Suprapubic skin (tissue), 4 donors: ENCODE measurements around the gene NF1.

Source experiments
- POLR2A ChIP-seq, 2 donors: fragments of 450-650 bp; IDR thresholded peaks; one replicate each; pipeline ENCODE4 v1.6.1; 2017; ENCODE audit warnings: antibody characterized with exemption in 2 of 2, mild to moderate bottlenecking in 2 of 2, moderate library complexity in 2 of 2
- POLR2AphosphoS5 ChIP-seq, 3 donors: sonication (generic); formaldehyde crosslinking; IDR thresholded peaks; one replicate each; pipeline ENCODE4 v1.6.1; 2017; ENCODE audit warnings: antibody characterized with exemption in 3 of 3
- TF ChIP-seq, protein P1 (sequence below), 2 donors: fragments of 200-600 bp in 1 of 2; fragments of 450-650 bp in 1 of 2; sonication (generic) in 1 of 2; IDR thresholded peaks; one replicate each; pipeline ENCODE4 v1.5.1; 2016 to 2019; ENCODE audit warnings: antibody characterized with exemption in 2 of 2, mild to moderate bottlenecking in 1 of 2, moderate library complexity in 1 of 2

DNA sequence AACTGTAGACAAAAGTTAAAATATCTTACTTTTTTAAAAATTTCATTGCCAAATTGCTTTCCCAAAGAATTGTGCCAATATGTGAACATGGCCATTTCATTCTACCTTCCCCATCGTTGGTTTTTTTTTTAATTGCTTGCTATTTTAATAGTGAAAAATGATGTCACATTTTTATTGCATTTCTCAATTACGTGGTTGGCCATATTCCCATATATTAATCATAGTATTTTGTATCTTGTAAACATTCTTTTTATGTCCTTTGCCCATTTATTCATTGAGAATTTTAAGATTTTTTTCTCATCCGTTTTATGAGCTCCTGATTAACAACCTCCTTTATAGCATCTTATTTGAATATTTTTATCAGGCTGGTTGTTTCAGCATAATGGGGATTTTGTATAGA lies 195.0 kb downstream of the NF1 start:
- TF ChIP-seq POLR2A (IDR thresholded peaks at IDR 0.05) (no peak), POLR2AphosphoS5 (IDR thresholded peaks at IDR 0.05) (no peak)
- TF ChIP-seq, protein P1, sequence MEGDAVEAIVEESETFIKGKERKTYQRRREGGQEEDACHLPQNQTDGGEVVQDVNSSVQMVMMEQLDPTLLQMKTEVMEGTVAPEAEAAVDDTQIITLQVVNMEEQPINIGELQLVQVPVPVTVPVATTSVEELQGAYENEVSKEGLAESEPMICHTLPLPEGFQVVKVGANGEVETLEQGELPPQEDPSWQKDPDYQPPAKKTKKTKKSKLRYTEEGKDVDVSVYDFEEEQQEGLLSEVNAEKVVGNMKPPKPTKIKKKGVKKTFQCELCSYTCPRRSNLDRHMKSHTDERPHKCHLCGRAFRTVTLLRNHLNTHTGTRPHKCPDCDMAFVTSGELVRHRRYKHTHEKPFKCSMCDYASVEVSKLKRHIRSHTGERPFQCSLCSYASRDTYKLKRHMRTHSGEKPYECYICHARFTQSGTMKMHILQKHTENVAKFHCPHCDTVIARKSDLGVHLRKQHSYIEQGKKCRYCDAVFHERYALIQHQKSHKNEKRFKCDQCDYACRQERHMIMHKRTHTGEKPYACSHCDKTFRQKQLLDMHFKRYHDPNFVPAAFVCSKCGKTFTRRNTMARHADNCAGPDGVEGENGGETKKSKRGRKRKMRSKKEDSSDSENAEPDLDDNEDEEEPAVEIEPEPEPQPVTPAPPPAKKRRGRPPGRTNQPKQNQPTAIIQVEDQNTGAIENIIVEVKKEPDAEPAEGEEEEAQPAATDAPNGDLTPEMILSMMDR (IDR thresholded peaks at IDR 0.05) = no peak
